Breast epithelium (tissue), 3 donors: ENCODE data around the gene ENAM.

Experiments
- CTCF ChIP-seq, 3 donors: fragments of 450-650 bp; IDR thresholded peaks; one replicate each; pipeline ENCODE4 v1.5.1; 2016 to 2017; ENCODE audit warnings: antibody characterized with exemption in 3 of 3, mild to moderate bottlenecking in 3 of 3, moderate library complexity in 3 of 3
- POLR2A ChIP-seq: fragments of 450-650 bp; IDR thresholded peaks from one replicate; pipeline ENCODE4 v1.6.1; 2016; ENCODE audit warnings: antibody characterized with exemption, mild to moderate bottlenecking, moderate library complexity

GRCh38 chr4:70691661-70692060 is 63.1 kb downstream of the ENAM start:
- TF ChIP-seq CTCF (IDR thresholded peaks at IDR 0.05) (no peak), POLR2A (no peak)
